Stomach (tissue), 9 donors: ENCODE results near the gene HPD. TPM values are rescaled to one million over a fixed set of nuclear protein-coding genes. Genes with fewer than 3 reads are reported as not detected.
"Not testable (repeated sequence)": the region's sequence is repeated elsewhere in the genome, so short reads cannot be mapped to it uniquely, and the experiment has no call there.

Experiments used
- DNase-seq, 2 donors: peaks; one replicate each; pipeline versions ENCODE4 v3.0.0 to v3.0.0-alpha.2; 2013 to 2019
- H3K27ac ChIP-seq, 5 donors: fragments of 200-600 bp in 4 of 5; sonication (generic) in 4 of 5; one replicate each; pipeline ENCODE4 v1.5.1; 2013 to 2019; ENCODE audit warnings: mild to moderate bottlenecking in 1 of 5, moderate library complexity in 1 of 5
- H3K27me3 ChIP-seq, 3 donors: fragments of 200-600 bp; sonication (generic); one replicate each; pipeline ENCODE4 v1.5.1; 2017 to 2019; ENCODE audit warnings: mixed run types in 1 of 3
- H3K36me3 ChIP-seq, 4 donors: fragments of 200-600 bp; sonication (generic); 1 replicate in 3 of 4; 2 replicates in 1 of 4; pipeline ENCODE4 v1.5.1; 2016 to 2019
- H3K4me1 ChIP-seq, 4 donors: fragments of 200-600 bp; sonication (generic); one replicate each; pipeline ENCODE4 v1.5.1; 2016 to 2019
- H3K4me3 ChIP-seq, 4 donors: fragments of 200-600 bp; sonication (generic) in 3 of 4; one replicate each; pipeline ENCODE4 v1.5.1; 2016 to 2019; ENCODE audit warnings: mild to moderate bottlenecking in 1 of 4
- H3K9me3 ChIP-seq, 4 donors: fragments of 200-600 bp; sonication (generic); one replicate each; pipeline ENCODE4 v1.5.1; 2016 to 2019
- EP300 ChIP-seq: sonication (generic); formaldehyde crosslinking; IDR thresholded peaks from one replicate; pipeline ENCODE4 v1.6.1; 2017; ENCODE audit warnings: antibody characterized with exemption
- POLR2A ChIP-seq, 4 donors: fragments of 450-650 bp; IDR thresholded peaks; one replicate each; pipeline ENCODE4 v1.6.1; 2016; ENCODE audit warnings: antibody characterized with exemption in 4 of 4, control low read depth in 2 of 4, mild to moderate bottlenecking in 1 of 4, moderate library complexity in 1 of 4
- POLR2AphosphoS5 ChIP-seq, 3 donors: sonication (generic); formaldehyde crosslinking; IDR thresholded peaks; one replicate each; pipeline ENCODE4 v1.6.1; 2016; ENCODE audit warnings: antibody characterized with exemption in 3 of 3
- WGBS, 5 donors: extraction: QIAGEN DNeasy Blood & Tissue Kit in 3 of 5; methylation state at CpG; one replicate each; pipeline versions ENCODE4 v1.1.5 to v1.1.7; 2013 to 2018; 5-methylcytosine and 5-hydroxymethylcytosine counted together
- intact Hi-C: fragments of 100-400 bp; cut with DNase I; formaldehyde crosslinking; loops from one replicate; pipeline ENCODE4 v1.15.1; 2023; ENCODE audit warnings: low total_unique reads
- polyA plus RNA-seq, 3 donors: library from polyadenylated mRNA; stranded (reverse); fragments of 200-250 nt; gene quantifications; one replicate each; pipeline ENCODE4 v1.2.3, GENCODE V29; 2013
- small RNA-seq, 4 donors: library from RNA; depleted of rRNA; stranded (forward); fragments of <200 nt; gene quantifications; one replicate each; pipeline ENCODE3, GENCODE V24; 2016
- total RNA-seq, 5 donors: library from RNA; depleted of rRNA; stranded (reverse); fragments of >200 nt; gene quantifications; one replicate each; pipeline versions ENCODE4 v1.1.0 to v1.2.3, GENCODE V29; 2014 to 2016
- TF ChIP-seq, protein P1 (sequence below), 7 experiments: fragments of 450-650 bp in 4 of 7; fragments of 200-600 bp in 3 of 7; sonication (generic) in 3 of 7; IDR thresholded peaks; one replicate each; pipeline ENCODE4 v1.5.1; 2016 to 2019; ENCODE audit warnings: antibody characterized with exemption in 7 of 7, control low read depth in 2 of 7, mild to moderate bottlenecking in 1 of 7
- donor health status: healthy with polysubstance abuse.
- donor health status: Bipolar disorder and iron deficiency.
- donor health status: healthy.

HPD gene
- total and polyA plus RNA-seq, 8 donors = 0.40 to 3.1 (median 0.73) TPM; not detected in 5

DNA sequence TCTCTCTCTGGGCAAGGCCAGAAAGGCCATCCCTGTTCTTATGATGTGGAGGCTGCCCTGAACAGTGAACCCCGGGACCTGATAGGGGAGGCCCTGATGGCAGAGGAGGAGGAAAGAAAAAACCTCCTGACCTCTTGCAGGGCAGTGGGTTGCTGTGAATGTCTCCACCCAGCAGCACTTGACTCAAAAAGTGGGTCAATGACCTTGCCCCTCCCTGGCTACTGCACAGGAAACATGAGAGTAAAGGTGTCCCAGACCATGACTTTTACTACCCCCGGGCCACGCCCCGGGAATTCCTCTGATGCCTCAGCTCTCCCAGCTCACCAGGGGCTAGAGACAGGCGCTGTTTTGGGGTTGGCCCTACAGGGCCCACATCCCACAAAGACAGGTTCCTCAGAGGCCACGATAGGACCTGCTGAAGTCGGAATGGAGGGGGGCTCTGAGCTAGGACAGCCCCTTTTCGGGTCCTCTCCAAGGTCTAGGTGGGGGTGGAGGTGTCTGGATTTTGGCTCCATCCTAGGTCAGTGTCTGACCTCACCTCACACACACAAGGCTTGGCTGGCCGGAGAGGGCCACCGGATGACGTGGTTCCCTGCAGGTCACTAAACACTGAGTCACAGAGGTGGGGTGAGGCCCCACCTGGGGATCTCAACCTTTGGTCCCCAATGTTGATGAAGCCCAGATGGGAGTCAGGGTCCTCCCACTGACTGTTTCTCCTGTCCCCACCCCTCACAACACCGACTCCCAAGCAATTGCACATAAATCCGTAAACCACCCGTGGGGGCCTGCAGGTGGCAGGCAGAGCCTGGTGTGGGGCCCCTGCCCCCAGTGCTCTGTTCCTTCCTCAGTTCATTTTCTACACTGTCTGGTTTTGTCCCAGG lies 66.7 kb downstream of the HPD start:
- TF ChIP-seq, protein P1, sequence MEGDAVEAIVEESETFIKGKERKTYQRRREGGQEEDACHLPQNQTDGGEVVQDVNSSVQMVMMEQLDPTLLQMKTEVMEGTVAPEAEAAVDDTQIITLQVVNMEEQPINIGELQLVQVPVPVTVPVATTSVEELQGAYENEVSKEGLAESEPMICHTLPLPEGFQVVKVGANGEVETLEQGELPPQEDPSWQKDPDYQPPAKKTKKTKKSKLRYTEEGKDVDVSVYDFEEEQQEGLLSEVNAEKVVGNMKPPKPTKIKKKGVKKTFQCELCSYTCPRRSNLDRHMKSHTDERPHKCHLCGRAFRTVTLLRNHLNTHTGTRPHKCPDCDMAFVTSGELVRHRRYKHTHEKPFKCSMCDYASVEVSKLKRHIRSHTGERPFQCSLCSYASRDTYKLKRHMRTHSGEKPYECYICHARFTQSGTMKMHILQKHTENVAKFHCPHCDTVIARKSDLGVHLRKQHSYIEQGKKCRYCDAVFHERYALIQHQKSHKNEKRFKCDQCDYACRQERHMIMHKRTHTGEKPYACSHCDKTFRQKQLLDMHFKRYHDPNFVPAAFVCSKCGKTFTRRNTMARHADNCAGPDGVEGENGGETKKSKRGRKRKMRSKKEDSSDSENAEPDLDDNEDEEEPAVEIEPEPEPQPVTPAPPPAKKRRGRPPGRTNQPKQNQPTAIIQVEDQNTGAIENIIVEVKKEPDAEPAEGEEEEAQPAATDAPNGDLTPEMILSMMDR (IDR thresholded peaks at IDR 0.05) = no peak
- no peak for TF ChIP-seq POLR2A (IDR thresholded peaks at IDR 0.05)
- TF ChIP-seq EP300 = no peak
- H3K27ac ChIP-seq = peak overlapping the region; percentile 99 to 100 (median 100)
- peaks cover 10 to 15% (median 12%) of the 10 kb centered on the region in 4 donors for H3K36me3 ChIP-seq
- peak; percentile 64 to 65 for DNase-seq
- H3K4me1 ChIP-seq = peaks cover 55 to 100% (median 75%) of the 10 kb centered on the region in 4 donors
- intact Hi-C loops = loop anchor here (5.0 kb wide), 1 partner anchor 95 kb away; no protein-coding TSS in a partner anchor
- peak overlapping the region in 3 of 4 donors; percentile 58 to 61 (median 60) for H3K4me3 ChIP-seq
- H3K9me3 ChIP-seq = no peaks in the 10 kb centered on the region
- H3K27me3 ChIP-seq = no peaks in the 10 kb centered on the region
- 55 to 72% (median 64%) methylated on average over 5 to 14 of the region's 14 CpGs for WGBS, 5 donors

DNA sequence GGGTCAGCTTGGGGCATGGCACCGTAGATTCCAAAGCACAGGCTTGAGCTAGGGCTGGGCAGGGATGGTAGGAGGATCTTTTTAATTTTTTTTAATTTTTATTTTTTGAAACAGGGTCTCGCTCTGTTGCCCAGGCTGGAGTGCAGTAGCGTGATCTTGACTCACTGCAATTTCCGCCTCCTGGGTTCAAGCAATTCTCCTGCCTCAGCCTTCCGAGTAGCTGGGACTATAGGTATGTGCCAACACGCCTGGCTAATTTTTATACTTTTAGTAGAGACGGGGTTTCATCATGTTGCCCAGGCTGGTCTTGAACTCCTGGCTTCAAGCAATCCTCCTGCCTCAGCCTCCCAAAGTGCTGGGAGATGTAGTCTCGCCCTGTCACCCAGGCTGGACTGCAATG lies 67.9 kb downstream of the HPD start:
- intact Hi-C loops = loop anchor here (5.0 kb wide), 1 partner anchor 93 kb away; no protein-coding TSS in a partner anchor
- H3K4me1 ChIP-seq = peaks cover 45 to 100% (median 74%) of the 10 kb centered on the region in 4 donors

DNA sequence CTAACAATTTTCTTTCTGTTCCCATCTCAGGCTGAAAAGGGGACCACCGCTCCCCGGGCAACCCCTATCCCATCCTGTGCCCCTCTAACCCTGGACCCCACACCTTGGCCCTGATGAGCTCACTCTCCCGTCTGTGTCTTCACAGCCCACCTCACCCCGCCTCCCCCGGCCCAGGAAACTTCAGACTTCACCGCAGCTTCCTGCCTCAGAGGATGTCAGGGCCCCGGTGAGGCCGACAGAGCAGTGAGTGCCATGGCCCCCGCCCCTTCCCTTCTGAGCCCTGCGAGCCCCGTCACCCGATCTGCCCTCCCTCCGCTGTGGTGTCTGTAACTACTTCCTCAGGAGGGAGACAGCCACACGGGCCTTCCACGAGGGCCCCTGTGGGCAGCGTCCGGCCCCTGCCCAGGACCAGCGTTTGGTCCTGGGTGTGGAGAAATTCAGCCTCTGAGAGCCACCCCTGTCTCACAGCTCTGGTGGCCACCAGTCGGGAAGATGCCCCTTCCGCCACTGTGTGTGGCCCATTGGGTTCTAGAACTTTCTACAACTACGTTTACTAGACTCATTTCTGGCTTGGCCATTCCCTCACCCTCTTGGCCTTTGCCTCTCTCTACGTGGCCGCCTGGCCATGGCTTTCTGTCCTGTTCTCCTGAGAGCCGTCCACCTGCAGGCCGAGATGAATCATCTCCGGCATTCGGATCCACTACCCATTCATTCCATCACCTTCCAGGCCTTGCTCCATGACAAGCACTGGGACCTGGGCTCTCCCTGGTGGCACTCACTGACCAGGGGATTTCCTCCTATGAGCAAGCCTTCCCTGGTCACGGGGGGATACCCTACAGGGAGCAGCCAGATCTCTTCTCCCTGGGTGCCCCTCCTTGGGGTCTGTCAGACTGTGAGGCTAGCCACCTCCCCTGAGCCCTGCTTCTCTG lies 68.6 kb downstream of the HPD start:
- H3K4me3 ChIP-seq = peak overlapping the region in 2 of 4 donors; percentile 8 to 10
- peaks cover 38 to 96% (median 67%) of the 10 kb centered on the region in 4 donors for H3K4me1 ChIP-seq
- H3K27ac ChIP-seq = peak overlapping the region; percentile 53 to 84 (median 76)
- DNase-seq = peak; percentile 75 to 86
- no peaks in the 10 kb centered on the region for H3K36me3 ChIP-seq
- TF ChIP-seq EP300 = no peak
- TF ChIP-seq, protein P1 (IDR thresholded peaks at IDR 0.05) = no peak
- no peak for TF ChIP-seq POLR2A (IDR thresholded peaks at IDR 0.05)
- TF ChIP-seq POLR2AphosphoS5 (IDR thresholded peaks at IDR 0.05) = no peak
- intact Hi-C loops = loop anchor here (5.0 kb wide), 1 partner anchor 93 kb away; no protein-coding TSS in a partner anchor
- WGBS, 5 donors = 68 to 75% (median 70%) methylated on average over 21 to 28 of the region's 28 CpGs
- no peaks in the 10 kb centered on the region for H3K9me3 ChIP-seq
- no peaks in the 10 kb centered on the region for H3K27me3 ChIP-seq

More for the DNA sequence above, 67.9 kb downstream of the HPD start:
- Histone ChIP-seq H3K4me3 (peak overlapping the region in 1 of 4 donors; percentile 8), H3K27ac (peak overlapping the region; percentile 53 to 84 (median 76))
- not testable (repeated sequence) for H3K9me3 ChIP-seq, H3K36me3 ChIP-seq, DNase-seq, H3K27me3 ChIP-seq
- 87 to 95% (median 93%) methylated on average over 8 of the region's 8 CpGs for WGBS, 5 donors

Small RNA genes within 50 kb of the gene (small RNA-seq; reads per million reads assigned to genes)
- gene AC069503.3 = 0 reads per million in 4 donors
- 0 reads per million in 4 donors for gene RF00017
- 0 reads per million in 4 donors for gene RNU7-170P

Other genes starting within 250 kb of the HPD start
- 10 to 100 TPM in 2 of 5 donors, 1 to 10 TPM in 2, under 1 TPM in 1; 0.45 to 37.9 (median 7.9) TPM for gene ORAI1, start 232.3 kb downstream of the HPD start, total RNA-seq
- gene ORAI1, start 232.3 kb downstream of the HPD start, polyA plus RNA-seq = 10 to 100 TPM in 1 of 3 donors, 1 to 10 TPM in 2; 5.5 to 13.7 (median 9.3) TPM
- gene MORN3, start 189.2 kb downstream of the HPD start, total RNA-seq = under 1 TPM in 2 of 5 donors, not detected in 3; under 0.01 to 0.55 TPM
- under 1 TPM; 0.20 to 0.87 (median 0.46) TPM for gene MORN3, start 189.2 kb downstream of the HPD start, polyA plus RNA-seq
- 10 to 100 TPM in 1 of 5 donors, 1 to 10 TPM in 3, under 1 TPM in 1; 0.58 to 11.6 (median 8.3) TPM for gene TMEM120B, start 146.1 kb downstream of the HPD start, total RNA-seq
- 1 to 10 TPM; 2.6 to 4.4 (median 3.1) TPM for gene TMEM120B, start 146.1 kb downstream of the HPD start, polyA plus RNA-seq
- gene RHOF, start 65.2 kb downstream of the HPD start, total RNA-seq = 100 to 1,000 TPM in 1 of 5 donors, 10 to 100 TPM in 3, 1 to 10 TPM in 1; 8.0 to 105 (median 29.5) TPM
- 10 to 100 TPM in 2 of 3 donors, 1 to 10 TPM in 1; 3.2 to 36.4 (median 13.6) TPM for gene RHOF, start 65.2 kb downstream of the HPD start, polyA plus RNA-seq
- 10 to 100 TPM in 3 of 5 donors, 1 to 10 TPM in 2; 7.2 to 27.5 (median 11.7) TPM for gene SETD1B, start 54.9 kb downstream of the HPD start, total RNA-seq
- 1 to 10 TPM; 3.2 to 5.4 (median 5.3) TPM for gene SETD1B, start 54.9 kb downstream of the HPD start, polyA plus RNA-seq
- gene PSMD9, start 29.9 kb upstream of the HPD start, total RNA-seq = 10 to 100 TPM in 3 of 5 donors, 1 to 10 TPM in 2; 2.9 to 38.8 (median 14.0) TPM
- gene PSMD9, start 29.9 kb upstream of the HPD start, polyA plus RNA-seq = 10 to 100 TPM; 44.1 to 97.3 (median 85.5) TPM
- gene CFAP251, start 59.7 kb upstream of the HPD start, total RNA-seq = 1 to 10 TPM in 3 of 5 donors, under 1 TPM in 1, not detected in 1; 0.29 to 2.8 (median 1.2) TPM
- gene CFAP251, start 59.7 kb upstream of the HPD start, polyA plus RNA-seq = 1 to 10 TPM in 1 of 3 donors, under 1 TPM in 1, not detected in 1; 0.85 to 1.2 TPM
- 10 to 100 TPM in 1 of 5 donors, 1 to 10 TPM in 4; 2.0 to 11.6 (median 2.9) TPM for gene BCL7A, start 163.0 kb upstream of the HPD start, total RNA-seq
- gene BCL7A, start 163.0 kb upstream of the HPD start, polyA plus RNA-seq = 1 to 10 TPM; 1.5 to 3.4 (median 2.6) TPM
- gene MLXIP, start 219.9 kb upstream of the HPD start, total RNA-seq = 100 to 1,000 TPM in 1 of 5 donors, 10 to 100 TPM in 4; 34.5 to 140 (median 37.1) TPM
- gene MLXIP, start 219.9 kb upstream of the HPD start, polyA plus RNA-seq = 10 to 100 TPM; 12.3 to 28.0 (median 16.6) TPM